Right lobe of liver (tissue), 6 donors: ENCODE results near the gene C3orf22. TPM values are rescaled to one million over a fixed set of nuclear protein-coding genes. Genes with fewer than 3 reads are reported as not detected.

ENCODE experiments used
- ATAC-seq, 4 donors: fragments of 200-7000 bp; cut with Tn5 transposase; one replicate each; pipeline ENCODE4 v1.9.1; 2020; ENCODE audit warnings: mild to moderate bottlenecking in 4 of 4, moderate library complexity in 4 of 4
- DNase-seq, 3 donors: peaks; one replicate each; pipeline ENCODE4 v3.0.0-alpha.2; 2020
- H3K27ac ChIP-seq, 3 donors: fragments of 200-600 bp; one replicate each; pipeline ENCODE4 v1.8.0; 2022
- H3K27me3 ChIP-seq, 2 donors: fragments of 200-600 bp; one replicate each; pipeline ENCODE4 v1.8.0; 2022
- H3K36me3 ChIP-seq, 4 donors: fragments of 200-600 bp; sonication (generic) in 1 of 4; one replicate each; pipeline versions ENCODE4 v1.5.1 to v1.8.0; 2017 to 2022; ENCODE audit warnings: control low read depth in 1 of 4
- H3K4me1 ChIP-seq, 4 donors: fragments of 200-600 bp; sonication (generic) in 1 of 4; one replicate each; pipeline versions ENCODE4 v1.5.1 to v1.8.0; 2017 to 2022; ENCODE audit warnings: control low read depth in 1 of 4
- H3K4me3 ChIP-seq, 3 donors: fragments of 200-600 bp; one replicate each; pipeline ENCODE4 v1.8.0; 2022
- H3K9me3 ChIP-seq, 4 donors: fragments of 200-600 bp; sonication (generic) in 1 of 4; one replicate each; pipeline versions ENCODE4 v1.5.1 to v1.8.0; 2017 to 2022; ENCODE audit warnings: control low read depth in 1 of 4
- CTCF ChIP-seq, 4 donors: fragments of 200-600 bp in 3 of 4; fragments of 450-650 bp in 1 of 4; IDR thresholded peaks; one replicate each; pipeline versions ENCODE4 v1.5.1 to v1.8.0; 2016 to 2022; ENCODE audit warnings: antibody characterized with exemption in 4 of 4, mild to moderate bottlenecking in 2 of 4
- POLR2A ChIP-seq: fragments of 450-650 bp; IDR thresholded peaks from one replicate; pipeline ENCODE4 v1.6.1; 2017; ENCODE audit warnings: antibody characterized with exemption, mild to moderate bottlenecking
- WGBS: methylation state at CpG from one replicate; pipeline ENCODE4 v1.1.6; 2018; ENCODE audit warnings: low coverage, low lambda C conversion rate; ENCODE audit not compliant: insufficient coverage; ENCODE audit errors: missing lambda C conversion rate; 5-methylcytosine and 5-hydroxymethylcytosine counted together
- intact Hi-C, 2 donors: fragments of 100-400 bp; cut with DNase I; formaldehyde crosslinking; loops; one replicate each; pipeline versions ENCODE4 v1.11.2 to v1.14.1; 2022
- long read RNA-seq: library from polyadenylated mRNA; unstranded; transcript quantifications from one replicate; pipeline ENCODE4 v2.0.0, GENCODE V29; 2019
- total RNA-seq, 6 experiments: library from RNA; depleted of rRNA in 2 of 6; stranded (reverse); fragments of >200 nt in 2 of 6; fragmentation: NEBNext Ultra II Directional in 3 of 6; extraction: Animal tissue kit (Norgen Biotek cat#: 25700) in 3 of 6; gene quantifications; one replicate each; pipeline versions ENCODE4 v1.1.0 to v1.2.4, GENCODE V29; 2016 to 2023
- donor health status: DM: no; HTN: yes; CAD: no.
- donor health status: DM: no; HTN: no; CAD: no.
- donor health status: DM: no; HTN: no; CAD: no.
- donor health status: DM: no; HTN: yes; CAD: no.
- donor health status: DM: no; HTN: yes; CAD: no.

Gene C3orf22
- not detected for total RNA-seq
- long read RNA-seq = 0 reads

GRCh38 chr3:126558336-126559071 lies at the start of gene C3orf22:
Gene C3orf22, minus strand, starts transcription at chr3:126558932. Its CDS starts 5,542 bp downstream, at chr3:126553390.
- intact Hi-C loops = no loop called here
- no peaks in the 10 kb centered on the region for H3K36me3 ChIP-seq

GRCh38 chr3:126607214-126607908 lies 48.6 kb upstream of the C3orf22 start:
- no peak for TF ChIP-seq POLR2A
- no peak for TF ChIP-seq CTCF (IDR thresholded peaks at IDR 0.05)
- intact Hi-C loops = no loop called here
- WGBS = 79% methylated on average over 11 of the region's 11 CpGs
- Histone ChIP-seq H3K4me1 (no peaks in the 10 kb centered on the region), H3K27me3 (no peaks in the 10 kb centered on the region), H3K36me3 (peaks cover 0 to 30% (median 8%) of the 10 kb centered on the region in 4 donors), H3K4me3 (no peak overlapping the region), H3K27ac (no peak overlapping the region), H3K9me3 (no peaks in the 10 kb centered on the region)
- no peak for DNase-seq
- peak in 3 of 4 donors; percentile 21 to 30 (median 22) for ATAC-seq

More at GRCh38 chr3:126558336-126559071, at the start of gene C3orf22:
- no CpG with 5 or more reads among the region's 9 CpGs for WGBS
- H3K4me3 ChIP-seq = no peak within 1 kb of the TSS
- H3K4me1 ChIP-seq = no peaks in the 10 kb centered on the region
- no peak within 1 kb of the TSS for H3K27ac ChIP-seq
- no peaks in the 10 kb centered on the region for H3K9me3 ChIP-seq
- H3K27me3 ChIP-seq = no peaks in the 10 kb centered on the region
- TF ChIP-seq CTCF (IDR thresholded peaks at IDR 0.05) (no peak), POLR2A (no peak)
- DNase-seq (peak in 1 of 3 donors; percentile 12), ATAC-seq (peak in 1 of 4 donors; percentile 14)

- no peak for TF ChIP-seq POLR2A
- no peak for TF ChIP-seq CTCF (IDR thresholded peaks at IDR 0.05)
- no peak overlapping the region for H3K27ac ChIP-seq
- DNase-seq (no peak), ATAC-seq (no peak)
- no peak overlapping the region for H3K4me3 ChIP-seq
- intact Hi-C loops = no loop called here
- H3K4me1 ChIP-seq = no peaks in the 10 kb centered on the region
- H3K27me3 ChIP-seq = no peaks in the 10 kb centered on the region
- H3K36me3 ChIP-seq = peaks cover 0 to 30% (median 8%) of the 10 kb centered on the region in 4 donors
- WGBS = 83% methylated on average over 3 of the region's 3 CpGs
- no peaks in the 10 kb centered on the region for H3K9me3 ChIP-seq
These were observed 47.3 kb upstream of the C3orf22 start for GRCh38 chr3:126606001-126606400.

GRCh38 chr3:126604691-126605090 lies 46.0 kb upstream of the C3orf22 start:
- intact Hi-C loops = no loop called here
- H3K36me3 ChIP-seq = peaks cover 0 to 19% (median 7%) of the 10 kb centered on the region in 4 donors
- DNase-seq = no peak

More at GRCh38 chr3:126604691-126605090, 46.0 kb upstream of the C3orf22 start:
- TF ChIP-seq CTCF (IDR thresholded peaks at IDR 0.05) (no peak), POLR2A (no peak)
- WGBS = 83% methylated on average over 2 of the region's 6 CpGs
- ATAC-seq = no peak
- H3K4me3 ChIP-seq = no peak overlapping the region
- no peaks in the 10 kb centered on the region for H3K9me3 ChIP-seq
- no peaks in the 10 kb centered on the region for H3K27me3 ChIP-seq
- H3K4me1 ChIP-seq = no peaks in the 10 kb centered on the region
- H3K27ac ChIP-seq = no peak overlapping the region
